ENCODE measurements around the gene SUGP2. TPM values are rescaled to one million over a fixed set of nuclear protein-coding genes. Genes with fewer than 3 reads are reported as not detected.

Gene SUGP2
- total and polyA plus RNA-seq, 9 of the 15 experiments (the other 6 are each of a cell fraction or from before 2014, with no cell fraction given), result 13.1 to 101 (median 63.1) TPM

DNA sequence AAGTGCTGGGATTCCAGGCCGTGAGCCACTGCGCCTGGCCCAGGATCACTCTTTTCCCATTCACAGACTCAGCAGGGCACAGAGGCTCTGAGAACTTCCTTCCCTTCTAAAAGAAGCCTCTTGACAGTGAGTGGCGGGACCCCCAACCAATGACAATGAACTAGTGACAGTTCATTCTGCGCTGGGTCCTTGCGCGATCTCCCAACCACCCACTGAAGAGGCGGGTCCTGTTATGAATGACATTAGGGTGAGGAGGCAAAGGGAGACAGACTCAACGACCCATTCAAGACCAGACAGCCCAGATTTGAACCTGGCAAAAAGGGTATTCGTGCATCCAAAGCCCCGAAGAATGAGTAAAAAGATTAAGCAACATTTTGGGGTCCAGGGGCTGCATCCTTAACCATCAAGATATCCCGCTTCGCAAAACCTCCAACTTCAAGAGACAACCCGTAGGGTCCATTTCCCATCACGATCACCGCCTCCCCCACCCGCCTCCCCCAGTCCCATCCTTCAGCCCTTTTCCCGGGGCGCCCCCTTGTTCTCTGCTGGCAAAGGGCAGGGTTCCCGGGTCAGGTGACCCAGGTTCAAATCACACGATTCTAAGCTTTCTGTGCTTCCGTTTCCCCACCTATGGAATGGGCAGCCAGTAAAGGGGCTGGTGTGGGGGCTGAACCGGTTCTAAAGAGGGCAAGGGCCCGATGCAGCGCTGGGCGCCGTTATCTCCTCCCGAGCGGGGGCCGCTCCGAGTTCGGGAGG is 719 bp downstream of the SUGP2 start (continued):
- TF ChIP-seq TAL1 (IDR thresholded peaks at IDR 0.05) (no peak), KAT7 (CRISPR knock-in tag; IDR thresholded peaks at IDR 0.05; ENCODE audit: borderline replicate concordance) (no peak), SETDB1 (IDR thresholded peaks at IDR 0.05; ENCODE audit: low read length) (no peak), NFIX (CRISPR knock-in tag; IDR thresholded peaks at IDR 0.05; ENCODE audit: low read depth) (no peak), ETV5 (CRISPR knock-in tag; IDR thresholded peaks at IDR 0.05; ENCODE audit: low read depth) (no peak), ZNF165 (CRISPR knock-in tag; IDR thresholded peaks at IDR 0.05; ENCODE audit: borderline replicate concordance) (no peak), ZNF12 (CRISPR knock-in tag; IDR thresholded peaks at IDR 0.05) (0 out of 2 replicates have a peak, but pooled peaks have one; percentile 53), ZNF764 (CRISPR knock-in tag; IDR thresholded peaks at IDR 0.05; ENCODE audit: low read depth) (no peak), HDAC3 (IDR thresholded peaks at IDR 0.05; ENCODE audit: borderline replicate concordance, partially characterized antibody) (no peak), SMAD3 (CRISPR knock-in tag; conservative IDR thresholded peaks at IDR 0.05) (no peak), RCOR1 (IDR thresholded peaks at IDR 0.05; ENCODE audit: borderline replicate concordance in 1 of 2, low read depth in 2 of 2, low read length in 2 of 2) (no peak), TCF3 (CRISPR knock-in tag; IDR thresholded peaks at IDR 0.05) (no peak), CBX1 (IDR thresholded peaks at IDR 0.05; ENCODE audit: low read depth) (no peak), KLF1 (tag; IDR thresholded peaks at IDR 0.05) (no peak), CREM (IDR thresholded peaks at IDR 0.05; ENCODE audit: low read depth) (peak; percentile 75), COPS2 (conservative IDR thresholded peaks at IDR 0.05) (no peak), ZNF830 (CRISPR knock-in tag; IDR thresholded peaks at IDR 0.05) (no peak), MBD2 (IDR thresholded peaks at IDR 0.05; ENCODE audit: borderline replicate concordance, low read depth) (no peak), HDAC8 (tag; IDR thresholded peaks at IDR 0.05) (no peak), HEY1 (CRISPR knock-in tag; IDR thresholded peaks at IDR 0.05; ENCODE audit: borderline replicate concordance) (no peak), ZNF57 (CRISPR knock-in tag; IDR thresholded peaks at IDR 0.05) (no peak)
- TF ChIP-seq, protein P1, sequence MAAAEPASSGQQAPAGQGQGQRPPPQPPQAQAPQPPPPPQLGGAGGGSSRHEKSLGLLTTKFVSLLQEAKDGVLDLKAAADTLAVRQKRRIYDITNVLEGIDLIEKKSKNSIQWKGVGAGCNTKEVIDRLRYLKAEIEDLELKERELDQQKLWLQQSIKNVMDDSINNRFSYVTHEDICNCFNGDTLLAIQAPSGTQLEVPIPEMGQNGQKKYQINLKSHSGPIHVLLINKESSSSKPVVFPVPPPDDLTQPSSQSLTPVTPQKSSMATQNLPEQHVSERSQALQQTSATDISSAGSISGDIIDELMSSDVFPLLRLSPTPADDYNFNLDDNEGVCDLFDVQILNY (CRISPR knock-in tag; IDR thresholded peaks at IDR 0.05), result no peak
- TF ChIP-seq, protein P2, sequence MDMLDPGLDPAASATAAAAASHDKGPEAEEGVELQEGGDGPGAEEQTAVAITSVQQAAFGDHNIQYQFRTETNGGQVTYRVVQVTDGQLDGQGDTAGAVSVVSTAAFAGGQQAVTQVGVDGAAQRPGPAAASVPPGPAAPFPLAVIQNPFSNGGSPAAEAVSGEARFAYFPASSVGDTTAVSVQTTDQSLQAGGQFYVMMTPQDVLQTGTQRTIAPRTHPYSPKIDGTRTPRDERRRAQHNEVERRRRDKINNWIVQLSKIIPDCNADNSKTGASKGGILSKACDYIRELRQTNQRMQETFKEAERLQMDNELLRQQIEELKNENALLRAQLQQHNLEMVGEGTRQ (CRISPR knock-in tag; IDR thresholded peaks at IDR 0.05), result peak; percentile 66
- TF ChIP-seq, protein P3, sequence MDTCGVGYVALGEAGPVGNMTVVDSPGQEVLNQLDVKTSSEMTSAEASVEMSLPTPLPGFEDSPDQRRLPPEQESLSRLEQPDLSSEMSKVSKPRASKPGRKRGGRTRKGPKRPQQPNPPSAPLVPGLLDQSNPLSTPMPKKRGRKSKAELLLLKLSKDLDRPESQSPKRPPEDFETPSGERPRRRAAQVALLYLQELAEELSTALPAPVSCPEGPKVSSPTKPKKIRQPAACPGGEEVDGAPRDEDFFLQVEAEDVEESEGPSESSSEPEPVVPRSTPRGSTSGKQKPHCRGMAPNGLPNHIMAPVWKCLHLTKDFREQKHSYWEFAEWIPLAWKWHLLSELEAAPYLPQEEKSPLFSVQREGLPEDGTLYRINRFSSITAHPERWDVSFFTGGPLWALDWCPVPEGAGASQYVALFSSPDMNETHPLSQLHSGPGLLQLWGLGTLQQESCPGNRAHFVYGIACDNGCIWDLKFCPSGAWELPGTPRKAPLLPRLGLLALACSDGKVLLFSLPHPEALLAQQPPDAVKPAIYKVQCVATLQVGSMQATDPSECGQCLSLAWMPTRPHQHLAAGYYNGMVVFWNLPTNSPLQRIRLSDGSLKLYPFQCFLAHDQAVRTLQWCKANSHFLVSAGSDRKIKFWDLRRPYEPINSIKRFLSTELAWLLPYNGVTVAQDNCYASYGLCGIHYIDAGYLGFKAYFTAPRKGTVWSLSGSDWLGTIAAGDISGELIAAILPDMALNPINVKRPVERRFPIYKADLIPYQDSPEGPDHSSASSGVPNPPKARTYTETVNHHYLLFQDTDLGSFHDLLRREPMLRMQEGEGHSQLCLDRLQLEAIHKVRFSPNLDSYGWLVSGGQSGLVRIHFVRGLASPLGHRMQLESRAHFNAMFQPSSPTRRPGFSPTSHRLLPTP (IDR thresholded peaks at IDR 0.05; ENCODE audit: borderline replicate concordance, extremely low read depth, insufficient read length), result no peak
- TF ChIP-seq, protein P4, sequence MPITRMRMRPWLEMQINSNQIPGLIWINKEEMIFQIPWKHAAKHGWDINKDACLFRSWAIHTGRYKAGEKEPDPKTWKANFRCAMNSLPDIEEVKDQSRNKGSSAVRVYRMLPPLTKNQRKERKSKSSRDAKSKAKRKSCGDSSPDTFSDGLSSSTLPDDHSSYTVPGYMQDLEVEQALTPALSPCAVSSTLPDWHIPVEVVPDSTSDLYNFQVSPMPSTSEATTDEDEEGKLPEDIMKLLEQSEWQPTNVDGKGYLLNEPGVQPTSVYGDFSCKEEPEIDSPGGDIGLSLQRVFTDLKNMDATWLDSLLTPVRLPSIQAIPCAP (CRISPR knock-in tag; IDR thresholded peaks at IDR 0.05; ENCODE audit: borderline replicate concordance), result no peak

All from K562 (cell line).